Psoas muscle (tissue), 8 donors: ENCODE results near the gene AFAP1. TPM values are rescaled to one million over a fixed set of nuclear protein-coding genes. Genes with fewer than 3 reads are reported as not detected.
A peak's percentile ranks its signal among the peaks of the same experiment; 100 is the strongest.

Source experiments
- ATAC-seq, 4 donors: fragments of 200-7000 bp; cut with Tn5 transposase; one replicate each; pipeline ENCODE4 v1.9.1; 2020; ENCODE audit warnings: moderate library complexity in 3 of 4, mild to moderate bottlenecking in 2 of 4
- DNase-seq, 2 donors: peaks; one replicate each; pipeline ENCODE4 v3.0.0-alpha.2; 2020
- H3K27ac ChIP-seq: fragments of 200-600 bp; one replicate; pipeline ENCODE4 v1.8.0; 2022
- H3K27me3 ChIP-seq, 3 donors: fragments of 200-600 bp in 1 of 3; one replicate each; pipeline versions ENCODE4 v1.6.1 to v1.8.0; 2013 to 2022; ENCODE audit warnings: low read length in 2 of 3, mild to moderate bottlenecking in 2 of 3, moderate library complexity in 1 of 3; ENCODE audit not compliant: insufficient read depth in 3 of 3
- H3K36me3 ChIP-seq, 2 donors: fragments of 200-600 bp in 1 of 2; one replicate each; pipeline versions ENCODE4 v1.6.1 to v1.8.0; 2013 to 2022; ENCODE audit warnings: low read depth in 1 of 2, mild to moderate bottlenecking in 1 of 2, moderate library complexity in 1 of 2; ENCODE audit not compliant: insufficient read depth in 1 of 2
- H3K4me1 ChIP-seq: fragments of 200-600 bp; one replicate; pipeline ENCODE4 v1.8.0; 2022
- H3K4me3 ChIP-seq: fragments of 200-600 bp; one replicate; pipeline ENCODE4 v1.8.0; 2022; ENCODE audit warnings: mild to moderate bottlenecking
- H3K9me3 ChIP-seq: fragments of 200-600 bp; one replicate; pipeline ENCODE4 v1.8.0; 2022
- WGBS, 3 donors: extraction: QIAGEN DNeasy Blood & Tissue Kit; methylation state at CpG; one replicate each; pipeline versions ENCODE4 v1.1.6 to v1.1.7; 2013; 5-methylcytosine and 5-hydroxymethylcytosine counted together
- intact Hi-C, 2 donors: fragments of 100-400 bp; cut with DNase I; formaldehyde crosslinking; loops; one replicate each; pipeline versions ENCODE4 v1.11.0 to v1.14.2; 2022
- polyA plus RNA-seq, 3 donors: library from polyadenylated mRNA; stranded (reverse); fragments of 200-250 nt; gene quantifications; one replicate each; pipeline ENCODE4 v1.2.3, GENCODE V29; 2013
- total RNA-seq, 4 donors: library from RNA; stranded (reverse); fragmentation: NEBNext Ultra II Directional in 2 of 4; extraction: Animal tissue kit (Norgen Biotek cat#: 25700) in 2 of 4; gene quantifications; one replicate each; pipeline versions ENCODE4 v1.2.1 to v1.2.4, GENCODE V29; 2021 to 2023
- TF ChIP-seq, protein P1 (sequence below): fragments of 200-600 bp; IDR thresholded peaks from one replicate; pipeline ENCODE4 v1.8.0; 2022; ENCODE audit warnings: antibody characterized with exemption
- donor health status: healthy with polysubstance abuse.
- donor health status: DM: no; HTN: no; CAD: no; lungs with moderate emphysema.
- donor health status: Bipolar disorder and iron deficiency.
- donor health status: healthy.
- donor health status: DM: yes; HTN: yes; CAD: no.
- donor health status: DM: no; HTN: no; CAD: no.
- donor health status: DM: no; HTN: no; CAD: no.
- donor health status: DM: yes; HTN: yes; CAD: no.

The AFAP1 gene
- total and polyA plus RNA-seq, 7 donors = 1.3 to 11.4 (median 2.6) TPM

DNA sequence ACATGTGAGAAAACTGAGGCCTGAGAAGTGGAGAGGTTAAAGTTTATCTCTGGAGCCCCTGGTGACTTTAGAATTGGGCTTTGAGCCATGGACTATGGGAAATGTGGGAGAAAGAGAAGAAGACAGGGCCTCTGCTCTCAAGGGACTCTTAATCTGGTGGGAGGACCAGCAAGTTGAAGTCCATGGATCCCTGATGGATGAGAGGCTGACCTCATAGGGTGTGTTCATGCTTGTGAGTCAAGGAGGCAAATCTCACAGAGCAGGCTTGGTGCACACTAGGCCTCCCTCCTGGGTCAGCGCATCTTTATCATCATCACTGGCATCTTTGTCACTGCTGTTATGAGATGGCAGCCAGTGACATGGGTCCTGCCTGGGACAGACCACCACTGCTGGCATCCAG lies 211.9 kb downstream of the AFAP1 start:
- TF ChIP-seq, protein P1, sequence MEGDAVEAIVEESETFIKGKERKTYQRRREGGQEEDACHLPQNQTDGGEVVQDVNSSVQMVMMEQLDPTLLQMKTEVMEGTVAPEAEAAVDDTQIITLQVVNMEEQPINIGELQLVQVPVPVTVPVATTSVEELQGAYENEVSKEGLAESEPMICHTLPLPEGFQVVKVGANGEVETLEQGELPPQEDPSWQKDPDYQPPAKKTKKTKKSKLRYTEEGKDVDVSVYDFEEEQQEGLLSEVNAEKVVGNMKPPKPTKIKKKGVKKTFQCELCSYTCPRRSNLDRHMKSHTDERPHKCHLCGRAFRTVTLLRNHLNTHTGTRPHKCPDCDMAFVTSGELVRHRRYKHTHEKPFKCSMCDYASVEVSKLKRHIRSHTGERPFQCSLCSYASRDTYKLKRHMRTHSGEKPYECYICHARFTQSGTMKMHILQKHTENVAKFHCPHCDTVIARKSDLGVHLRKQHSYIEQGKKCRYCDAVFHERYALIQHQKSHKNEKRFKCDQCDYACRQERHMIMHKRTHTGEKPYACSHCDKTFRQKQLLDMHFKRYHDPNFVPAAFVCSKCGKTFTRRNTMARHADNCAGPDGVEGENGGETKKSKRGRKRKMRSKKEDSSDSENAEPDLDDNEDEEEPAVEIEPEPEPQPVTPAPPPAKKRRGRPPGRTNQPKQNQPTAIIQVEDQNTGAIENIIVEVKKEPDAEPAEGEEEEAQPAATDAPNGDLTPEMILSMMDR = no peak
- Histone ChIP-seq H3K27ac (no peak overlapping the region), H3K9me3 (no peaks in the 10 kb centered on the region), H3K36me3 (no peaks in the 10 kb centered on the region), H3K27me3 (peaks cover 0 to under 1% (median 0%) of the 10 kb centered on the region in 3 donors), H3K4me1 (no peaks in the 10 kb centered on the region), H3K4me3 (no peak overlapping the region)
- intact Hi-C loops = no loop called here
- WGBS, 3 donors = 100% methylated on average over 1 of the region's 1 CpG
- ATAC-seq = no peak
- no peak for DNase-seq

DNA sequence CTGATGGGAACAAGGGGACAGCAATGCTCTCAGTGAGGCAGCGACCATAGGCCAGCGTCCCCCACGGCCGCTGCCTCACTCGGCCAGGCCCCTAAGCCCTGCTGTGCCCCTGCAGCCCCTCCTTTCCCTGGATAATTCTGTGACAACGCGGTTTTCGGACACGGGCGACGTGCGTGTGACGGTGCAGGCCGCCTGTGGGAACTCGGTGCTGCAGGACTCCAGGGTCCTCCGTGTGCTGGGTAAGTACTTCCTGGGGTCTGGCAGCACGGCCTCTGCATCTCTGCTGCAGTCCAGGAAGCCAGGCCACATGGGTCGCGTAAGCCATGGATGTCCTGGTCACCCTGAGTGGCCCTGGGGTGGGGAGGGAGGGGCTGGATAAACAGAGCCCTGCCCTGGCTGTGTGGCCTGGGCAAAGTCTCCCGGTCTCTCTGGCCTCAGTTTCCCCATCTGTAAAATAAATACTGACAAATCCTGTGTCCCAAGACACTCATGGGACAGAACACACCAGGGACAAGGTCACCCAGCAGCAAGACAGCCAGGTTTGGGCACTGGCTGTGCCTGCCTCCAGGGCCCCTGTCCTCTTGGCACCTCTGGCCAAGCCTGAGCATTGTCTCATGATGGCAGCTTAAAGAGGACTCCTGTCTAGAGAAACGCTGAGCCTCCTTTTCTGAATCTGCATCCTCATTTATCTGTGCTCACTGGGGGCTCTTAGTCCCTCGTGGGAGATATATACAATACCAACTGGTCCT lies 212.8 kb downstream of the AFAP1 start:
- no peaks in the 10 kb centered on the region for H3K36me3 ChIP-seq
- 85 to 89% (median 87%) methylated on average over 22 of the region's 22 CpGs for WGBS, 3 donors
- TF ChIP-seq, protein P1 = no peak
- no peak overlapping the region for H3K4me3 ChIP-seq
- H3K27ac ChIP-seq = no peak overlapping the region
- DNase-seq (peak in 1 of 2 donors; percentile 23), ATAC-seq (no peak)
- no peaks in the 10 kb centered on the region for H3K27me3 ChIP-seq
- H3K9me3 ChIP-seq = no peaks in the 10 kb centered on the region
- no peaks in the 10 kb centered on the region for H3K4me1 ChIP-seq
- intact Hi-C loops = no loop called here

DNA sequence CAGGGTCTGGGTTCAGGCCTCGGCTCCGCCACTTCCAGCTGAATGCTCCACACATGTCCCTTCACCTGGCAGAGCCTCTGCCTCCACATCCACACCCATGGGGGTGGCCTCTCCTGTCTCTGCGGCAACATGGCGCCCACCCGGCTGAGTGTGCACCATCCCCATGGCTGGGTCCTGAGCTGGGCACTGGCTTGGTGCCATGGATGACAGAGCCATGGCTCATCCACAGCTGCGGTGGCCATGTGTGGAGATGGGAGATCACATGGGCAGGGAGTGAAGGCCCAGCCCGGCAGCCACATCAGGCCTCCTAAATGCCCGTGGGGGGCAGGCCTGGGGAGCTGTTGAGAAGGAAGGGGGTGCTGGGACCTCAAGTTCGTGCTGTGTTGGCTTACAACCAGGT lies 213.7 kb downstream of the AFAP1 start:
- 75 to 80% (median 80%) methylated on average over 9 of the region's 9 CpGs for WGBS, 3 donors
- Histone ChIP-seq H3K4me1 (no peaks in the 10 kb centered on the region), H3K9me3 (no peaks in the 10 kb centered on the region), H3K27ac (no peak overlapping the region), H3K36me3 (no peaks in the 10 kb centered on the region), H3K27me3 (no peaks in the 10 kb centered on the region), H3K4me3 (no peak overlapping the region)
- peak in 1 of 4 donors; percentile 36 for ATAC-seq
- no peak for DNase-seq
- intact Hi-C loops = no loop called here
- TF ChIP-seq, protein P1 = no peak

DNA sequence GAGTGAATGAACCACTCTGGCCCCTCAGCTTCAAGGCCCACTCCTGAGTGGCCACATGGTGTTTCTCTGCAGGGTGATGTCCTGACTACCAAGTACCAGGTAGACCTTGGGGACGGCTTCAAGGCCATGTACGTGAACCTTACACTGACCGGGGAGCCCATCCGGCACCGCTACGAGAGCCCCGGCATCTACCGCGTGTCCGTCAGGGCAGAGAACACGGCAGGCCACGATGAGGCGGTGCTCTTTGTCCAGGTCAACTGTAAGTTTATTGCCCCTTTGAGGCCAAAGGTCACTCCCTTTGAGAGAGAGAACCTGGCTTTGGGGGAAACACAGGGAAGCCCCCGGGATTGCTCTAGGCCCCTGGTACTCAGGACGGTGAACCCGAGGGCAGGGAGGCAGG lies 216.0 kb downstream of the AFAP1 start:
- H3K4me3 ChIP-seq = no peak overlapping the region
- no peaks in the 10 kb centered on the region for H3K36me3 ChIP-seq
- peaks cover 0 to 5% (median 2%) of the 10 kb centered on the region in 3 donors for H3K27me3 ChIP-seq
- H3K9me3 ChIP-seq = no peaks in the 10 kb centered on the region
- ATAC-seq (no peak), DNase-seq (no peak)
- no peaks in the 10 kb centered on the region for H3K4me1 ChIP-seq
- intact Hi-C loops = no loop called here
- TF ChIP-seq, protein P1 = no peak
- no peak overlapping the region for H3K27ac ChIP-seq
- 96 to 97% (median 96%) methylated on average over 16 of the region's 16 CpGs for WGBS, 3 donors
